ENCODE data around the gene BGN.
A peak's percentile ranks its signal among the peaks of the same experiment; 100 is the strongest.

The BGN gene

GRCh38 chrX:153487590-153488071 lies 7.1 kb upstream of the BGN start:
- Histone ChIP-seq H3K36me3 (ENCODE audit: control insufficient read depth, insufficient read depth, low read length, severe bottlenecking) (no peaks in the 10 kb centered on the region), H3K27me3 (replicated peaks; ENCODE audit: control insufficient read depth, insufficient read depth, low read length) (no peaks in the 10 kb centered on the region), H3K9me3 (ENCODE audit: control insufficient read depth, low read length) (no peaks in the 10 kb centered on the region), H3K4me3 (ENCODE audit: low read length) (no peak overlapping the region), H3K9ac (ENCODE audit: low read length) (no peak overlapping the region), H3K4me1 (ENCODE audit: control insufficient read depth, insufficient read depth, low read length) (peaks cover 4% of the 10 kb centered on the region)
- DNase-seq (ENCODE audit: low read depth) = no peak

- Histone ChIP-seq H3K4me1 (ENCODE audit: control insufficient read depth, insufficient read depth, low read length) (peaks cover 4% of the 10 kb centered on the region), H3K4me3 (ENCODE audit: low read length) (no peak overlapping the region), H3K27me3 (replicated peaks; ENCODE audit: control insufficient read depth, insufficient read depth, low read length) (no peaks in the 10 kb centered on the region), H3K36me3 (ENCODE audit: control insufficient read depth, insufficient read depth, low read length, severe bottlenecking) (no peaks in the 10 kb centered on the region), H3K9me3 (ENCODE audit: control insufficient read depth, low read length) (no peaks in the 10 kb centered on the region), H3K9ac (ENCODE audit: low read length) (no peak overlapping the region)
- DNase-seq (ENCODE audit: low read depth) = peak; percentile 59
Observed at GRCh38 chrX:153488231-153488914, 6.4 kb upstream of the BGN start.

DNA sequence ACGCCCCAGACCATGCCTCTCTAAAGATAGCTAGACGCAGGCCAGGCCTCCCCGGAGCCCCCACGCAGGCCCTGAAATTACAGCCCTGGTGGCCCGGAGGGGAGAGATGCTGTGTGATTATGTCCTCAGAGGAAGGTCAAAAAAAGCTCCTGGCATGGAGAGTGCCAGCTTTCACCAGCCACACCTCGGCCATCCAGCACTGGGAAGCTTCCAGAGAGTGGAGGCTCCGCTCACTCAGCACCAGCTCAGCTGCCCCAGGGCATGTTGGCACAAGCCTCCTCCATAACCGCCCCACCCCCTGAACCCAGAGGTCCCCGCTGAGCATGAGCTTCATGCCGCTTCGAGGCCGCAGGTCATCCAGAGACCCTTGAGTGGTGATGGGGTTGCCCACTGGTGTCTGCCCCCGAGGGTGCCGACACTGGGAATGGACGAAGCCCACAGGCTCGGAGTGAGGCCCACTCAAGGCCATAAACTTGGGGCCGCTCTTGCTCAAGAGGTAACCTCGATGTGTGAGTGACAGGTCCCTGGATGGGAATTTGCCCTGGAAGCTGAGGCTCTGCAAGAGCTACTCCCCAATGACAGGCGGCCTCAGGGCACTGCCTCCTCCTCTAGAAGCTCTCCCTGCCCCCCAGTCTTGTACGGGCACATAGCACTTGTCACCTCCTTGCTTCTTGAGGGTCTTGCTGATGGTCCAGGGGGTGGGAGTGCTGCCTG lies 4.4 kb upstream of the BGN start:
- no peak overlapping the region for H3K4me3 ChIP-seq (ENCODE audit: low read length)
- peaks cover 4% of the 10 kb centered on the region for H3K4me1 ChIP-seq (ENCODE audit: control insufficient read depth, insufficient read depth, low read length)
- no peak for DNase-seq (ENCODE audit: low read depth)
- H3K27me3 ChIP-seq (replicated peaks; ENCODE audit: control insufficient read depth, insufficient read depth, low read length) = no peaks in the 10 kb centered on the region
- H3K9me3 ChIP-seq (ENCODE audit: control insufficient read depth, low read length) = no peaks in the 10 kb centered on the region
- H3K9ac ChIP-seq (ENCODE audit: low read length) = no peak overlapping the region
- no peaks in the 10 kb centered on the region for H3K36me3 ChIP-seq (ENCODE audit: control insufficient read depth, insufficient read depth, low read length, severe bottlenecking)

DNA sequence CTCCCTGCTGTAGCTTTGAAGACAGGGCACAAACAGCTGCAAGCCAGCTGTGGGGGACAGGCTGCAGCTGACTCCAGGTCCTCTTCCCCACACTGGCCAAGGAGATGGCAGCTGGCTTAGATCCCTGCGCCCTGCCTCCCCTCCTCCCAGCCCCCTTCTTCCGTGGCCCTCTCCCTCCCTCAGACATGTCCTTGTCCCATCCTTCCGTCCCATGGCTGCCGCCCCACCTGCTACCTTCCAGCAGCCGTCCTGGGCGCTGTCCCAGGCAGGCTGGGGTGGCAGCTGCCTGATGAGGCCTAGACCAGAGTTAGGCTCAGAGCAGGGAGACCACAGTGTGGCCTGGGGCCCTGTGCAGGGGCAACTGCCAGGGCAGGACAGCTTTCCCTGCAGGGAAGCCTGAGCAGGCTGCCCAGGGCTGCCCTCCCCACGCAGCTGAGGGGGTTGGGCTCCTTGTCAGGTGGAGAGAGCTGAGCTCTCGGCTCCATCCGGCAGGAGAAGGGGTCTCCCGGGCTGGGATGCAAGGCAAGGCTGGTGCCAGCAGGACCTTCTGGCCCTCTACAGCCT lies 3.3 kb upstream of the BGN start:
- H3K4me3 ChIP-seq (ENCODE audit: low read length) = no peak overlapping the region
- no peak for DNase-seq (ENCODE audit: low read depth)
- H3K4me1 ChIP-seq (ENCODE audit: control insufficient read depth, insufficient read depth, low read length) = peaks cover 4% of the 10 kb centered on the region
- H3K9me3 ChIP-seq (ENCODE audit: control insufficient read depth, low read length) = no peaks in the 10 kb centered on the region
- no peaks in the 10 kb centered on the region for H3K27me3 ChIP-seq (replicated peaks; ENCODE audit: control insufficient read depth, insufficient read depth, low read length)
- H3K36me3 ChIP-seq (ENCODE audit: control insufficient read depth, insufficient read depth, low read length, severe bottlenecking) = no peaks in the 10 kb centered on the region
- no peak overlapping the region for H3K9ac ChIP-seq (ENCODE audit: low read length)

DNA sequence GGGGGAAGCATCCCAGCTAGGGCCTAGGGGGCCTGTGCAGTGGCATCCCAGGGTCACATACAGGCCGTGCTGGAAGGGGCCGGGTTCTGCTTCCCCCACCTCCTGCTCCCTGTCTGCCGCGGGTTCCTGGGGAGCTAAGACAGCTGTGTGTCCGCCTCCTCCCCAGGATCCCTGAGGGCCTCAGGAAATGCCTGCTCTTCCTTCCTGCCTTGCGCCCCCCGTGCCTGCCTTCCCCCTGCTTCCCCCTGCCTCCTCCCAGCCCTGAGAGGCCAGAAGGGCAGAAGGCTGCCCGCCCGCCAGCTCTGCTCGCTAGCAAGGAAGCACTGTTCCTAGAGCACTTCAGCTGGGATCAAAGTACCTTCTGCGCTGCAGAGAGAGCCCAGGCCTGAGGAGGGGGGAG lies 2.9 kb upstream of the BGN start:
- Histone ChIP-seq H3K4me3 (ENCODE audit: low read length) (no peak overlapping the region), H3K4me1 (ENCODE audit: control insufficient read depth, insufficient read depth, low read length) (peaks cover 4% of the 10 kb centered on the region), H3K9ac (ENCODE audit: low read length) (no peak overlapping the region), H3K36me3 (ENCODE audit: control insufficient read depth, insufficient read depth, low read length, severe bottlenecking) (no peaks in the 10 kb centered on the region), H3K27me3 (replicated peaks; ENCODE audit: control insufficient read depth, insufficient read depth, low read length) (no peaks in the 10 kb centered on the region), H3K9me3 (ENCODE audit: control insufficient read depth, low read length) (no peaks in the 10 kb centered on the region)
- DNase-seq (ENCODE audit: low read depth) = no peak

GRCh38 chrX:153492543-153492942 lies 2.2 kb upstream of the BGN start:
- Histone ChIP-seq H3K9ac (ENCODE audit: low read length) (no peak overlapping the region), H3K4me1 (ENCODE audit: control insufficient read depth, insufficient read depth, low read length) (peaks cover 4% of the 10 kb centered on the region), H3K9me3 (ENCODE audit: control insufficient read depth, low read length) (no peaks in the 10 kb centered on the region), H3K4me3 (ENCODE audit: low read length) (no peak overlapping the region), H3K36me3 (ENCODE audit: control insufficient read depth, insufficient read depth, low read length, severe bottlenecking) (no peaks in the 10 kb centered on the region), H3K27me3 (replicated peaks; ENCODE audit: control insufficient read depth, insufficient read depth, low read length) (no peaks in the 10 kb centered on the region)
- no peak for DNase-seq (ENCODE audit: low read depth)

GRCh38 chrX:153493085-153493484 lies 1.7 kb upstream of the BGN start:
- H3K27me3 ChIP-seq (replicated peaks; ENCODE audit: control insufficient read depth, insufficient read depth, low read length) = no peaks in the 10 kb centered on the region
- no peaks in the 10 kb centered on the region for H3K9me3 ChIP-seq (ENCODE audit: control insufficient read depth, low read length)
- H3K4me3 ChIP-seq (ENCODE audit: low read length) = no peak overlapping the region
- no peaks in the 10 kb centered on the region for H3K36me3 ChIP-seq (ENCODE audit: control insufficient read depth, insufficient read depth, low read length, severe bottlenecking)
- no peak overlapping the region for H3K9ac ChIP-seq (ENCODE audit: low read length)
- no peak for DNase-seq (ENCODE audit: low read depth)
- peaks cover 4% of the 10 kb centered on the region for H3K4me1 ChIP-seq (ENCODE audit: control insufficient read depth, insufficient read depth, low read length)

GRCh38 chrX:153494061-153494460 lies 719 bp upstream of the BGN start:
- no peak overlapping the region for H3K4me3 ChIP-seq (ENCODE audit: low read length)
- no peaks in the 10 kb centered on the region for H3K4me1 ChIP-seq (ENCODE audit: control insufficient read depth, insufficient read depth, low read length)
- no peaks in the 10 kb centered on the region for H3K36me3 ChIP-seq (ENCODE audit: control insufficient read depth, insufficient read depth, low read length, severe bottlenecking)
- H3K9ac ChIP-seq (ENCODE audit: low read length) = no peak overlapping the region
- H3K9me3 ChIP-seq (ENCODE audit: control insufficient read depth, low read length) = no peaks in the 10 kb centered on the region
- DNase-seq (ENCODE audit: low read depth) = peak; percentile 44
- peaks cover 3% of the 10 kb centered on the region for H3K27me3 ChIP-seq (replicated peaks; ENCODE audit: control insufficient read depth, insufficient read depth, low read length)

GRCh38 chrX:153495362-153495751 lies 577 bp downstream of the BGN start:
- H3K27me3 ChIP-seq (replicated peaks; ENCODE audit: control insufficient read depth, insufficient read depth, low read length) = peaks cover 4% of the 10 kb centered on the region
- H3K4me3 ChIP-seq (ENCODE audit: low read length) = peak overlapping the region; percentile 76
- peak; percentile 84 for DNase-seq (ENCODE audit: low read depth)
- H3K36me3 ChIP-seq (ENCODE audit: control insufficient read depth, insufficient read depth, low read length, severe bottlenecking) = no peaks in the 10 kb centered on the region
- H3K9me3 ChIP-seq (ENCODE audit: control insufficient read depth, low read length) = no peaks in the 10 kb centered on the region
- no peaks in the 10 kb centered on the region for H3K4me1 ChIP-seq (ENCODE audit: control insufficient read depth, insufficient read depth, low read length)
- H3K9ac ChIP-seq (ENCODE audit: low read length) = peak overlapping the region; percentile 72

DNA sequence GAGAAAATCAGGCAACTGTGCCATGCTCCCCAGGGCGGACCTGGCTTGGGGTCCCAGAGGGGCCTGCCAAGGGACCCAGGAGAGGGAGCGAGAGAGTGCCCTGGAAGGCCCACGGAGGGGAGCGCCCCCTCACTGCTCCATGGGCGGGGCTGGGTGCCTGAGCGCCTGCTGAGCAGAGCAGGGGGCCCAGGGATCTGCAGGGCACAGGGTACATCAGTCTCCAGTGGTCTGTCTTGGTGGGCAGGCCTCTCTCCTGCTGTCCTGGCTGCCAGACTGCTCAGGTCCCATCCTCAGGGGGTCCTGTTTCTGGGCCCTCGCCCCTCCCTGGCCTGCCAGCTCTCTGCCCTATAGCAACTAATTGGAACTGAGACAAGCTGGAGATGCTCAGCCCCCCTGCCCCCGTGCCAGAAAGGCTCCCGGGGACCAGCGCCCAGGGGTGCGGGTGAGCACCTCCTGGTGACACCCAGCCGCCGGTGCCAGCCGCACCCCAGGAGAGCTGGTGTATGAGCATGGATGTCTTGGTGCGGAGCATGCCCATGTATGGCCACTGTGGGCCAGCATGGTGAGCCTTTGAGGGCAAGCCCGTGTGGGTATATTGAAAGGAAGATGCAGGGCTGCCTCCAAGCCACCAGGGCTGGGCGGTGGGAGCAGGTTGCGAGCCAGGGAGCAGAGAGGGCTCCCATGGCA lies 1.3 kb downstream of the BGN start:
- peak overlapping the region; percentile 76 for H3K4me3 ChIP-seq (ENCODE audit: low read length)
- H3K9ac ChIP-seq (ENCODE audit: low read length) = peak overlapping the region; percentile 72
- H3K36me3 ChIP-seq (ENCODE audit: control insufficient read depth, insufficient read depth, low read length, severe bottlenecking) = no peaks in the 10 kb centered on the region
- H3K4me1 ChIP-seq (ENCODE audit: control insufficient read depth, insufficient read depth, low read length) = no peaks in the 10 kb centered on the region
- no peak for DNase-seq (ENCODE audit: low read depth)
- H3K9me3 ChIP-seq (ENCODE audit: control insufficient read depth, low read length) = no peaks in the 10 kb centered on the region
- H3K27me3 ChIP-seq (replicated peaks; ENCODE audit: control insufficient read depth, insufficient read depth, low read length) = peaks cover 4% of the 10 kb centered on the region

GRCh38 chrX:153496590-153496959 lies 1.8 kb downstream of the BGN start:
- Histone ChIP-seq H3K27me3 (replicated peaks; ENCODE audit: control insufficient read depth, insufficient read depth, low read length) (peaks cover 4% of the 10 kb centered on the region), H3K9me3 (ENCODE audit: control insufficient read depth, low read length) (no peaks in the 10 kb centered on the region), H3K9ac (ENCODE audit: low read length) (no peak overlapping the region), H3K4me3 (ENCODE audit: low read length) (no peak overlapping the region), H3K4me1 (ENCODE audit: control insufficient read depth, insufficient read depth, low read length) (no peaks in the 10 kb centered on the region), H3K36me3 (ENCODE audit: control insufficient read depth, insufficient read depth, low read length, severe bottlenecking) (no peaks in the 10 kb centered on the region)
- no peak for DNase-seq (ENCODE audit: low read depth)

All from adipocyte (in vitro differentiated cells).